Liver (tissue), 9 donors: ENCODE results near the gene FSD2. TPM values are rescaled to one million over a fixed set of nuclear protein-coding genes. Genes with fewer than 3 reads are reported as not detected.

Source experiments
- DNase-seq: peaks from one replicate; pipeline ENCODE4 v3.0.0-alpha.2; 2017; ENCODE audit warnings: low spot score
- H3K27ac ChIP-seq, 2 donors: one replicate each; pipeline ENCODE4 v1.7.0; 2013; ENCODE audit warnings: inconsistent platforms in 2 of 2, low read length in 2 of 2, control low read depth in 1 of 2, low read depth in 1 of 2, mild to moderate bottlenecking in 1 of 2
- H3K27me3 ChIP-seq, 4 donors: one replicate each; pipeline versions ENCODE4 v1.6.1 to v1.7.0; 2013; ENCODE audit warnings: low read length in 3 of 4, inconsistent platforms in 1 of 4, mild to moderate bottlenecking in 1 of 4, moderate library complexity in 1 of 4; ENCODE audit not compliant: control insufficient read depth in 4 of 4, insufficient read depth in 4 of 4
- H3K36me3 ChIP-seq, 4 donors: one replicate each; pipeline versions ENCODE4 v1.6.1 to v1.7.0; 2013; ENCODE audit warnings: low read length in 3 of 4, mild to moderate bottlenecking in 3 of 4, low read depth in 1 of 4, moderate library complexity in 1 of 4; ENCODE audit not compliant: control insufficient read depth in 4 of 4, insufficient read depth in 3 of 4
- H3K4me1 ChIP-seq, 4 donors: one replicate each; pipeline versions ENCODE4 v1.6.1 to v1.7.0; 2013; ENCODE audit warnings: low read length in 3 of 4, mild to moderate bottlenecking in 3 of 4, moderate library complexity in 1 of 4; ENCODE audit not compliant: control insufficient read depth in 4 of 4, insufficient read depth in 4 of 4
- H3K4me3 ChIP-seq, 3 donors: one replicate each; pipeline versions ENCODE4 v1.6.1 to v1.7.0; 2013; ENCODE audit warnings: low read length in 3 of 3, control low read depth in 1 of 3, low read depth in 1 of 3, mild to moderate bottlenecking in 1 of 3
- H3K9ac ChIP-seq, 2 donors: one replicate each; pipeline ENCODE4 v1.7.0; 2013; ENCODE audit warnings: low read length in 2 of 2, mild to moderate bottlenecking in 2 of 2, moderate library complexity in 2 of 2, control low read depth in 1 of 2, low read depth in 1 of 2
- H3K9me3 ChIP-seq, 4 donors: one replicate each; pipeline versions ENCODE4 v1.6.1 to v1.7.0; 2013; ENCODE audit warnings: low read length in 3 of 4; ENCODE audit not compliant: control insufficient read depth in 4 of 4
- ATF3 ChIP-seq: IDR thresholded peaks from 2 replicates; pipeline ENCODE4 v1.6.1; 2016; ENCODE audit warnings: antibody characterized with exemption
- CTCF ChIP-seq: fragments of 150-350 bp; IDR thresholded peaks from 2 replicates; pipeline ENCODE4 v1.5.1; 2017; ENCODE audit warnings: improper control_type of control experiment, low read depth, low read length; ENCODE audit not compliant: missing input control
- EGR1 ChIP-seq, 2 donors: IDR thresholded peaks; 2 replicates each; pipeline ENCODE4 v1.6.1; 2016 to 2018; ENCODE audit warnings: antibody characterized with exemption in 2 of 2, low read depth in 2 of 2
- FOXA2 ChIP-seq: IDR thresholded peaks from 2 replicates; pipeline ENCODE4 v1.6.1; 2016; ENCODE audit warnings: antibody characterized with exemption
- GABPA ChIP-seq, 2 donors: IDR thresholded peaks in 1 of 2; conservative IDR thresholded peaks in 1 of 2; 2 replicates each; pipeline ENCODE4 v1.6.1; 2016; ENCODE audit warnings: antibody characterized with exemption in 2 of 2, mild to moderate bottlenecking in 1 of 2, moderate library complexity in 1 of 2
- HNF4A ChIP-seq, 2 donors: conservative IDR thresholded peaks; 2 replicates each; pipeline ENCODE4 v1.6.1; 2016; ENCODE audit warnings: antibody characterized with exemption in 2 of 2, mild to moderate bottlenecking in 2 of 2
- HNF4G ChIP-seq: IDR thresholded peaks from 2 replicates; pipeline ENCODE4 v1.6.1; 2016; ENCODE audit warnings: antibody characterized with exemption
- JUND ChIP-seq, 2 donors: IDR thresholded peaks; 2 replicates each; pipeline ENCODE4 v1.6.1; 2016; ENCODE audit warnings: antibody characterized with exemption in 2 of 2
- MAX ChIP-seq: IDR thresholded peaks from 2 replicates; pipeline ENCODE4 v1.6.1; 2016; ENCODE audit warnings: antibody characterized with exemption
- NR2F2 ChIP-seq: IDR thresholded peaks from 2 replicates; pipeline ENCODE4 v1.6.1; 2016; ENCODE audit warnings: antibody characterized with exemption
- RAD21 ChIP-seq, 2 donors: IDR thresholded peaks; 2 replicates each; pipeline ENCODE4 v1.6.1; 2016; ENCODE audit warnings: antibody characterized with exemption in 2 of 2, mild to moderate bottlenecking in 2 of 2
- REST ChIP-seq: IDR thresholded peaks from 2 replicates; pipeline ENCODE4 v1.6.1; 2016; ENCODE audit warnings: antibody characterized with exemption, mild to moderate bottlenecking
- RXRA ChIP-seq, 2 donors: IDR thresholded peaks; 2 replicates each; pipeline ENCODE4 v1.6.1; 2017 to 2018; ENCODE audit warnings: antibody characterized with exemption in 2 of 2, mild to moderate bottlenecking in 1 of 2
- SP1 ChIP-seq: IDR thresholded peaks from 2 replicates; pipeline ENCODE4 v1.6.1; 2018; ENCODE audit warnings: antibody characterized with exemption, mild to moderate bottlenecking
- TAF1 ChIP-seq: conservative IDR thresholded peaks from 2 replicates; pipeline ENCODE4 v1.6.1; 2016; ENCODE audit warnings: antibody characterized with exemption, mild to moderate bottlenecking
- YY1 ChIP-seq: IDR thresholded peaks from 2 replicates; pipeline ENCODE4 v1.6.1; 2016; ENCODE audit warnings: antibody characterized with exemption, mild to moderate bottlenecking
- WGBS: extraction: QIAGEN DNeasy Blood & Tissue Kit; methylation state at CpG from one replicate; pipeline ENCODE4 v1.1.7; 2013; 5-methylcytosine and 5-hydroxymethylcytosine counted together
- polyA plus RNA-seq, 2 donors: library from polyadenylated mRNA; stranded (reverse) in 1 of 2; unstranded in 1 of 2; fragments of 200-250 nt in 1 of 2; fragments of >200 nt in 1 of 2; fragmentation: Nextera tagmentation in 1 of 2; extraction: Ambion mirVana in 1 of 2; gene quantifications; one replicate each; pipeline versions ENCODE4 v1.2.1 to v1.2.3, GENCODE V29; 2013 to 2015
- total RNA-seq, 2 donors: library from RNA; depleted of rRNA; stranded (reverse); fragments of >200 nt; gene quantifications; one replicate each; pipeline ENCODE4 v1.2.3, GENCODE V29; 2014
- donor health status: healthy.
- donor health status: healthy.
- donor health status: healthy.
- donor health status: healthy.
- donor health status: healthy.

FSD2 gene
- total and polyA plus RNA-seq, 4 donors, result under 0.01 to 0.10 (median 0.05) TPM; not detected in 1

- TF ChIP-seq FOXA2 (no peak), CTCF (no peak), JUND (IDR thresholded peaks at IDR 0.05) (no peak), EGR1 (IDR thresholded peaks at IDR 0.05; ENCODE audit: low read depth in 2 of 2) (no peak), GABPA (IDR thresholded peaks at IDR 0.05 in 1 of 2, conservative IDR thresholded peaks at IDR 0.05 in 1 of 2) (no peak), TAF1 (no peak), RAD21 (IDR thresholded peaks at IDR 0.05) (no peak), HNF4A (conservative IDR thresholded peaks at IDR 0.05) (no peak)
- Histone ChIP-seq H3K36me3 (no peaks in the 10 kb centered on the region), H3K27ac (no peak overlapping the region), H3K4me1 (no peaks in the 10 kb centered on the region), H3K9me3 (no peaks in the 10 kb centered on the region), H3K4me3 (no peak overlapping the region), H3K9ac (no peak overlapping the region), H3K27me3 (no peaks in the 10 kb centered on the region)
- 92% methylated on average over 3 of the region's 3 CpGs for WGBS
- no peak for DNase-seq
These were observed 63.7 kb downstream of the FSD2 start for GRCh38 chr15:82742134-82742533.

GRCh38 chr15:82739086-82739485 lies 66.8 kb downstream of the FSD2 start:
- no peaks in the 10 kb centered on the region for H3K4me1 ChIP-seq
- H3K4me3 ChIP-seq, result no peak overlapping the region
- no peaks in the 10 kb centered on the region for H3K9me3 ChIP-seq
- 88% methylated on average over 2 of the region's 2 CpGs for WGBS
- no peak for DNase-seq
- no peak overlapping the region for H3K9ac ChIP-seq
- TF ChIP-seq JUND (IDR thresholded peaks at IDR 0.05) (no peak), ATF3 (no peak), MAX (no peak), YY1 (no peak), HNF4G (no peak), EGR1 (IDR thresholded peaks at IDR 0.05; ENCODE audit: low read depth in 2 of 2) (no peak), HNF4A (conservative IDR thresholded peaks at IDR 0.05) (no peak), GABPA (IDR thresholded peaks at IDR 0.05 in 1 of 2, conservative IDR thresholded peaks at IDR 0.05 in 1 of 2) (no peak), SP1 (no peak), FOXA2 (no peak), RXRA (IDR thresholded peaks at IDR 0.05) (no peak), REST (no peak), TAF1 (no peak), NR2F2 (no peak)
- H3K27ac ChIP-seq, result no peak overlapping the region
- peaks cover 0 to 3% (median 0%) of the 10 kb centered on the region in 4 donors for H3K36me3 ChIP-seq
- no peaks in the 10 kb centered on the region for H3K27me3 ChIP-seq
